Activated B cell treated with CpG ODN at 0.5 μM for 24 hours (primary cell): ENCODE results near the gene HCRTR1. TPM values are rescaled to one million over a fixed set of nuclear protein-coding genes. Genes with fewer than 3 reads are reported as not detected.

Experiments used
- ATAC-seq: fragments of 200-7000 bp; cut with Tn5 transposase; one replicate; pipeline ENCODE4 v1.10.0; 2021; ENCODE audit warnings: low read depth, mild to moderate bottlenecking, moderate library complexity
- CTCF ChIA-PET: fragments of 350-600 bp; sonication (Branson Sonifier 250); formaldehyde crosslinking; loops from one replicate; lab custom pipeline; 2021; ENCODE audit warnings: antibody characterized with exemption; lab: Charles Lee
- POLR2A ChIA-PET: fragments of 350-600 bp; sonication (Branson Sonifier 250); formaldehyde crosslinking; loops from one replicate; lab custom pipeline; 2021; ENCODE audit warnings: antibody characterized with exemption; lab: Charles Lee
- DNase-seq: peaks from one replicate; pipeline ENCODE4 v3.0.0; 2022
- H3K27ac Mint-ChIP-seq: one replicate; pipeline ENCODE4 v1.8.0; 2020; ENCODE audit warnings: mixed read lengths
- H3K27me3 Mint-ChIP-seq: one replicate; pipeline ENCODE4 v1.8.0; 2021; ENCODE audit warnings: mixed read lengths
- H3K36me3 Mint-ChIP-seq: one replicate; pipeline ENCODE4 v1.8.0; 2021; ENCODE audit warnings: low read depth, mixed read lengths
- H3K4me1 Mint-ChIP-seq: one replicate; pipeline ENCODE4 v1.8.0; 2021; ENCODE audit warnings: mixed read lengths
- H3K4me3 Mint-ChIP-seq: one replicate; pipeline ENCODE4 v1.8.0; 2020; ENCODE audit warnings: mild to moderate bottlenecking, mixed read lengths
- H3K9me3 Mint-ChIP-seq: one replicate; pipeline ENCODE4 v1.8.0; 2020; ENCODE audit warnings: mixed read lengths
- intact Hi-C: fragments of 100-400 bp; cut with micrococcal nuclease; formaldehyde crosslinking; loops from one replicate; pipeline ENCODE4 v1.15.1; 2024
- total RNA-seq: library from RNA; stranded (reverse); gene quantifications from 2 replicates; pipeline ENCODE4 v1.2.3, GENCODE V29; 2022
- TF ChIP-seq, protein P1 (sequence below): fragments of 200-600 bp; IDR thresholded peaks from one replicate; pipeline ENCODE4 v1.8.0; 2022; ENCODE audit warnings: antibody characterized with exemption, mild to moderate bottlenecking

Gene HCRTR1
- total RNA-seq, 1 donor from 2014 or later, result not detected

DNA sequence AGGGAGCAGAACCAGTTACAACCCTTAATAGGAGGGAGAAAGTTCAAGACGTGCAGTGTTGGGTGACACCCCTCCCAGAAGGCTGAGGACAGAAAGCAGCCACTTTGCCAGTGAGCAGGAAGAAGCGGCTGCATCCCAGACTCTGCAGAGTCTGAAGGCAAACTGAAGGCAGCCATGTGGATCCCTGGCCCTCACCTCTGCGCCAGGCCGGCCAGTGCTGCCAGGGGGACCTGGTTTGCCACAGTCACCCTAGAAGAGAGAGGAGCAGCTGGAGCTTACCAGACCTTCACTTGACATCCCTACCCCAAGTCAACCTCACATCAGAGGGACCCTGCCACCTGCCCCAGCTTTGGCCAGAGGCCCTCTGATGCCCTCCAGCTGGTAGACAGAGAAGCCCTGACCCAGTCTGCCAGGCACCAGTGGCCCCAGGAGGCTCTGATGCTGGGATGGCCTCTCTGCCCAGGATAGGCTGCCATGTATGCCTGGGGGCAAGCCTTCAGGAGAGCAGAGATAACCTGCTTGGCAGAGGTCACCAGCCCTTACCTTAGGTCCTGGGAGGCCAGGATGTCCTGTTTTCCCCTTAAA lies 43.5 kb downstream of the HCRTR1 start:
- no peak for DNase-seq
- CTCF ChIA-PET, result interaction anchor here (1.1 to 7.4 kb wide), 2 partner anchors 24 to 129 kb away, joined by 3 to 114 read pairs; no protein-coding TSS in a partner anchor
- no peak for ATAC-seq
- no peaks in the 10 kb centered on the region for H3K36me3 Mint-ChIP-seq
- POLR2A ChIA-PET, result interaction anchor here (0.9 kb wide), 1 partner anchor 128 kb away, joined by 3 read pairs; no protein-coding TSS in a partner anchor
- no peak overlapping the region for H3K27ac Mint-ChIP-seq
- no peaks in the 10 kb centered on the region for H3K4me1 Mint-ChIP-seq
- intact Hi-C loops, result no loop called here
- no peak overlapping the region for H3K4me3 Mint-ChIP-seq
- no peaks in the 10 kb centered on the region for H3K9me3 Mint-ChIP-seq
- peaks cover 14% of the 10 kb centered on the region for H3K27me3 Mint-ChIP-seq
- TF ChIP-seq, protein P1, sequence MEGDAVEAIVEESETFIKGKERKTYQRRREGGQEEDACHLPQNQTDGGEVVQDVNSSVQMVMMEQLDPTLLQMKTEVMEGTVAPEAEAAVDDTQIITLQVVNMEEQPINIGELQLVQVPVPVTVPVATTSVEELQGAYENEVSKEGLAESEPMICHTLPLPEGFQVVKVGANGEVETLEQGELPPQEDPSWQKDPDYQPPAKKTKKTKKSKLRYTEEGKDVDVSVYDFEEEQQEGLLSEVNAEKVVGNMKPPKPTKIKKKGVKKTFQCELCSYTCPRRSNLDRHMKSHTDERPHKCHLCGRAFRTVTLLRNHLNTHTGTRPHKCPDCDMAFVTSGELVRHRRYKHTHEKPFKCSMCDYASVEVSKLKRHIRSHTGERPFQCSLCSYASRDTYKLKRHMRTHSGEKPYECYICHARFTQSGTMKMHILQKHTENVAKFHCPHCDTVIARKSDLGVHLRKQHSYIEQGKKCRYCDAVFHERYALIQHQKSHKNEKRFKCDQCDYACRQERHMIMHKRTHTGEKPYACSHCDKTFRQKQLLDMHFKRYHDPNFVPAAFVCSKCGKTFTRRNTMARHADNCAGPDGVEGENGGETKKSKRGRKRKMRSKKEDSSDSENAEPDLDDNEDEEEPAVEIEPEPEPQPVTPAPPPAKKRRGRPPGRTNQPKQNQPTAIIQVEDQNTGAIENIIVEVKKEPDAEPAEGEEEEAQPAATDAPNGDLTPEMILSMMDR, result no peak

DNA sequence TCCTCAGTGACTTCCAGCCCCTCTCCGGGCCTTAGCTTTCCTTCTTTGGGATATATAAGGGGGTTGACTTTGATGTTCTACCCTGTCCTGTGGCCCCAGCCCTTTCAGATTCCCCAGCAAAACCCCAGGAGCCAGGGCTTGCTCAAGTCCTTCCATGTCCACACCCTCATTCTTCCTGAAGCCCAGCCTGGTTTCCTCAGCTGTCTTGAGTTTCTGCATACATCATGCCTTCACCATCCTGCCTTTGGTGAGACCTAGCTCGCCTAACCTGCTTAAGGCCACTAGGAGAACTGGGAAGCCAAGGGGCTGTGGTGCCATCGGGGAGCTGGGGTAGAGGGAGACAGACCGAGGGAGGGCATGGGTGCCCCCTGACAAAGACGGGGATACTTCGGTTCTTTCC lies 44.4 kb downstream of the HCRTR1 start:
- ATAC-seq (no peak), DNase-seq (no peak)
- no peak overlapping the region for H3K27ac Mint-ChIP-seq
- H3K9me3 Mint-ChIP-seq, result no peaks in the 10 kb centered on the region
- TF ChIP-seq, protein P1, result no peak
- H3K27me3 Mint-ChIP-seq, result peaks cover 12% of the 10 kb centered on the region
- POLR2A ChIA-PET, result interaction anchor here (0.9 kb wide), 1 partner anchor 128 kb away, joined by 3 read pairs; no protein-coding TSS in a partner anchor
- CTCF ChIA-PET, result interaction anchor here (0.9 to 7.4 kb wide), 3 partner anchors 25 to 128 kb away, joined by 3 to 114 read pairs (median 3); no protein-coding TSS in a partner anchor
- H3K36me3 Mint-ChIP-seq, result no peaks in the 10 kb centered on the region
- intact Hi-C loops, result no loop called here
- no peak overlapping the region for H3K4me3 Mint-ChIP-seq
- H3K4me1 Mint-ChIP-seq, result no peaks in the 10 kb centered on the region

DNA sequence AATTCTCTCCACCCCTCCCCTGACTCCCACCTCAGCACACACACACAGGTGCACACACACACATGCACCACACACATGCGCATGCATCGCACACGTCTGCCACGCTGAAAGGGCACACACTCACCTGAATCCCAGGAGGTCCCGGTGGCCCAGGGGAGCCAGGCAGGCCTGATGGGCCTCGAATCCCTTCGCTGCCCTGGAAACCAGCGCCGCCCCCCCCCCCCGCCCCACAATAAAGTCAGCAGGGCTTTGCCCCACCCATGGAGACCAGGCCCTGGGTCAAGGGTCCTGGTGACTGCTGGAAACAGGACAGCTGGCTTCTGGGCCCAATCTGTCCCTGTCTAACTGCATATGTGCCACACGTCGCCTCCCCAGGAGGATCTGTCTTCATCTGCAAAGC lies 45.0 kb downstream of the HCRTR1 start:
- Mint-ChIP-seq H3K27ac (no peak overlapping the region), H3K27me3 (peaks cover 12% of the 10 kb centered on the region), H3K9me3 (no peaks in the 10 kb centered on the region), H3K4me3 (no peak overlapping the region), H3K36me3 (no peaks in the 10 kb centered on the region), H3K4me1 (no peaks in the 10 kb centered on the region)
- ATAC-seq (no peak), DNase-seq (no peak)
- POLR2A ChIA-PET, result interaction anchor here (3.5 kb wide), 1 partner anchor 126 kb away, joined by 16 read pairs; no protein-coding TSS in a partner anchor
- TF ChIP-seq, protein P1, result no peak
- intact Hi-C loops, result no loop called here
- CTCF ChIA-PET, result interaction anchor here (1.3 to 7.4 kb wide), 2 partner anchors 128 to 302 kb away, joined by 5 to 114 read pairs; no protein-coding TSS in a partner anchor

DNA sequence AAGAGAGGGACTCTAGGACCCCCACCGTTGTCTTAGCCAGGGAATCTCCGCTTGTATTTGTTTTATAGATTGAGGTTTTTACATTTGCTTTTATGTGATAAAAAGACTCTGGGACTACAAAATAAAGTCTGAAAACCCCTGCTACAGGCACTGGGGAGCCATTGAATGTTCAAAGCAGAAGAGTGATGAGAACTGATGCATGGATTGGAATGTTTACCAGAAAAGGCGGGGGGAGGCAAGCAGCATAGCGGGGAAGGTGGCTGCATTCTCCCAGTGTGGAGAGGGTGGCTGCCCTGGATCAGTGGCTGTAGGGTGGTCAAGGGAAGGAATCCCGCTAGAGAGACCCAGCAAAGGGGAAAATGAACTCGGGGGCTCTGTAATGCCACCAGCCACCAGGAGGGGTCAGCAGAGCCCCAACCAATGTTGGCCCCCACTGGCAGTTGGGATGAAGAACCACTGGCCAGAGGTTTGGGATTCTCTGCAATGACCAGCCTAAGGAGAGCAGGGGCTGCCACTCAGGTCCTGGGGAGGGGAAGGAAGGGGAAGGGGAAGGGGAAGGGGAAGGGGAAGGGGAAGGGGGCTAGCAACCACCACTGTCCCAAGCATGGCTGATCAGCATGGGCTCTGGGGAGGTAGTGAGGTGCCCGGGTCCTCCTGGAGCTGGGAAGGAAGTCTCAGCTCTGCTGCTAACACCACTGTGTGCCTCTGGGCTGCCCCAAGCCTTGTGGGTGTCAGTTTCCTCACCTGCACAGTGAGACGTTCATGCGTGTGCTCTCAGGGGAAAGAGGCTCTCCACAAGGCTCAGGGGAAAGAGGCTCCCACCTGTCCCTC lies 46.3 kb downstream of the HCRTR1 start:
- POLR2A ChIA-PET, result interaction anchor here (3.5 kb wide), 1 partner anchor 125 kb away, joined by 16 read pairs; no protein-coding TSS in a partner anchor
- peak overlapping the region; percentile 46 for H3K27ac Mint-ChIP-seq
- CTCF ChIA-PET, result interaction anchor here (0.6 to 7.4 kb wide), 14 partner anchors 19 to 340 kb away, joined by 3 to 114 read pairs (median 3); partner anchors contain the start of gene PEF1

More for the DNA sequence above, 46.3 kb downstream of the HCRTR1 start:
- intact Hi-C loops, result loop anchor here (1.0 to 2.0 kb wide), 6 partner anchors 41 to 750 kb away; partner anchors contain the start of gene COL16A1
- H3K27me3 Mint-ChIP-seq, result peaks cover 9% of the 10 kb centered on the region
- H3K4me1 Mint-ChIP-seq, result no peaks in the 10 kb centered on the region
- ATAC-seq (peak; percentile 81), DNase-seq (peak; percentile 63)
- H3K9me3 Mint-ChIP-seq, result no peaks in the 10 kb centered on the region
- no peaks in the 10 kb centered on the region for H3K36me3 Mint-ChIP-seq
- no peak overlapping the region for H3K4me3 Mint-ChIP-seq
- TF ChIP-seq, protein P1, result peak; percentile 31
